Measurements from ENCODE around the gene ENOX1.

DNA sequence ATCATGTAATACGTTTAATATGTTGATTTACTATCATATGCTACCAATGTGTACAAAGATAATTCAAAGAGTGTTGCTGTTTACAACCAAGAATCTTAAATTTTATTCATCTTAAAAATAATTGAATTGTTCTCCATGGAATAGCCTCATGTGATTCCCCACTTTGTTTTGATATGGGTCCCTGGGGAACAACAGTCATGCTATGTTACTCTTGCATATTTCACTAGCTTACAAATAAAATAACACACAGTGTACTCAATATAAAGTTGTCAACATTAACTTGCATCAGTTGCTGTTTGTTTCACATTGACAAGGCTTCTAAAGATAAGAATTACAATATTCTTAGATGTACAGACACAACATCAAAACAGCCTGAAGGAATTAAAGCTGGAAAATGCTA is 2.3 kb downstream of the ENOX1 start:
- TF ChIP-seq CTCF (IDR thresholded peaks at IDR 0.05) (no peak), TEAD4 (CRISPR knock-in tag; IDR thresholded peaks at IDR 0.05) (no peak), ATF1 (CRISPR knock-in tag; IDR thresholded peaks at IDR 0.05) (no peak), NR1H2 (CRISPR knock-in tag; IDR thresholded peaks at IDR 0.05) (no peak), ZNF512 (CRISPR knock-in tag; IDR thresholded peaks at IDR 0.05; ENCODE audit: borderline replicate concordance) (no peak)
- TF ChIP-seq, protein P1, sequence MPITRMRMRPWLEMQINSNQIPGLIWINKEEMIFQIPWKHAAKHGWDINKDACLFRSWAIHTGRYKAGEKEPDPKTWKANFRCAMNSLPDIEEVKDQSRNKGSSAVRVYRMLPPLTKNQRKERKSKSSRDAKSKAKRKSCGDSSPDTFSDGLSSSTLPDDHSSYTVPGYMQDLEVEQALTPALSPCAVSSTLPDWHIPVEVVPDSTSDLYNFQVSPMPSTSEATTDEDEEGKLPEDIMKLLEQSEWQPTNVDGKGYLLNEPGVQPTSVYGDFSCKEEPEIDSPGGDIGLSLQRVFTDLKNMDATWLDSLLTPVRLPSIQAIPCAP (CRISPR knock-in tag; IDR thresholded peaks at IDR 0.05): no peak
